H9 (cell line): ENCODE results near the gene MAP2. TPM values are rescaled to one million over a fixed set of nuclear protein-coding genes. Genes with fewer than 3 reads are reported as not detected.

ENCODE experiments used
- DNase-seq: peaks from one replicate; pipeline ENCODE4 v3.0.0-alpha.2; 2017
- H2AFZ ChIP-seq: one replicate; pipeline ENCODE4 v1.6.1; 2013; ENCODE audit warnings: mild to moderate bottlenecking, low read length, control low read depth, moderate library complexity
- H2AK5ac ChIP-seq: 2 replicates; pipeline ENCODE4 v1.6.1; 2013; ENCODE audit warnings: low read length, control low read depth, mixed read lengths; ENCODE audit not compliant: insufficient read length
- H2BK120ac ChIP-seq: one replicate; pipeline ENCODE4 v1.6.1; 2013; ENCODE audit warnings: low read depth, mild to moderate bottlenecking, low read length, control low read depth, inconsistent platforms; ENCODE audit not compliant: poor library complexity, severe bottlenecking
- H2BK12ac ChIP-seq: 2 replicates; pipeline ENCODE4 v1.6.1; 2013; ENCODE audit warnings: low read length, control low read depth, mixed read lengths, low read depth; ENCODE audit not compliant: insufficient read length
- H2BK15ac ChIP-seq: 2 replicates; pipeline ENCODE4 v1.6.1; 2013; ENCODE audit warnings: low read depth, low read length, control low read depth
- H2BK20ac ChIP-seq: one replicate; pipeline ENCODE4 v1.6.1; 2013; ENCODE audit warnings: low read depth, mild to moderate bottlenecking, low read length, control low read depth, inconsistent platforms; ENCODE audit not compliant: poor library complexity, severe bottlenecking
- H2BK5ac ChIP-seq: 2 replicates; pipeline ENCODE4 v1.6.1; 2013; ENCODE audit warnings: low read length, control low read depth, mixed read lengths; ENCODE audit not compliant: insufficient read length
- H3K14ac ChIP-seq: 2 replicates; pipeline ENCODE4 v1.6.1; 2013; ENCODE audit warnings: low read length, control low read depth; ENCODE audit not compliant: insufficient read depth
- H3K18ac ChIP-seq: 2 replicates; pipeline ENCODE4 v1.6.1; 2013; ENCODE audit warnings: low read depth, mild to moderate bottlenecking, mixed read lengths, low read length, control low read depth; ENCODE audit not compliant: insufficient read length
- H3K23ac ChIP-seq: 2 replicates; pipeline ENCODE4 v1.6.1; 2013; ENCODE audit warnings: low read length, control low read depth, mixed read lengths, low read depth; ENCODE audit not compliant: insufficient read length
- H3K23me2 ChIP-seq: 2 replicates; pipeline ENCODE4 v1.6.1; 2013; ENCODE audit warnings: low read depth, mild to moderate bottlenecking, mixed read lengths, low read length, control low read depth; ENCODE audit not compliant: insufficient read length, poor library complexity, severe bottlenecking
- H3K27ac ChIP-seq: 2 replicates; pipeline ENCODE4 v1.5.1; 2013; ENCODE audit warnings: low read length, control low read depth, mixed read lengths, low read depth; ENCODE audit not compliant: insufficient read length
- H3K27me3 ChIP-seq: 2 replicates; pipeline ENCODE4 v1.6.1; 2013; ENCODE audit warnings: low read length, control low read depth, inconsistent platforms; ENCODE audit not compliant: insufficient read depth
- H3K4ac ChIP-seq: 2 replicates; pipeline ENCODE4 v1.6.1; 2013; ENCODE audit warnings: low read depth, mild to moderate bottlenecking, control low read depth, inconsistent platforms, low read length, moderate library complexity
- H3K4me1 ChIP-seq: 2 replicates; pipeline ENCODE4 v1.6.1; 2013; ENCODE audit warnings: low read length, control low read depth, inconsistent platforms; ENCODE audit not compliant: insufficient read depth
- H3K4me2 ChIP-seq: 2 replicates; pipeline ENCODE4 v1.6.1; 2013; ENCODE audit warnings: low read length, control low read depth, mixed read lengths; ENCODE audit not compliant: insufficient read length, insufficient read depth
- H3K56ac ChIP-seq: 2 replicates; pipeline ENCODE4 v1.6.1; 2013; ENCODE audit warnings: low read depth, mild to moderate bottlenecking, mixed read lengths, low read length, control low read depth; ENCODE audit not compliant: insufficient read length
- H3K79me1 ChIP-seq: 2 replicates; pipeline ENCODE4 v1.6.1; 2013; ENCODE audit warnings: low read depth, mild to moderate bottlenecking, moderate library complexity, low read length, control low read depth, inconsistent platforms; ENCODE audit not compliant: insufficient read depth, poor library complexity, severe bottlenecking
- H3K79me2 ChIP-seq: 2 replicates; pipeline ENCODE4 v1.6.1; 2013; ENCODE audit warnings: low read length, control low read depth, inconsistent platforms; ENCODE audit not compliant: insufficient read depth
- H3K9ac ChIP-seq: 2 replicates; pipeline ENCODE4 v1.6.1; 2013; ENCODE audit warnings: low read length, control low read depth, mixed read lengths; ENCODE audit not compliant: insufficient read length; ENCODE audit errors: extremely low read depth
- H3K9me3 ChIP-seq: one replicate; pipeline ENCODE4 v1.6.1; 2013; ENCODE audit warnings: low read depth, low read length, inconsistent platforms; ENCODE audit not compliant: control insufficient read depth
- H3T11ph ChIP-seq: one replicate; pipeline ENCODE4 v1.6.1; 2013; ENCODE audit warnings: mild to moderate bottlenecking, low read length, control low read depth, inconsistent platforms
- H4K20me1 ChIP-seq: one replicate; pipeline ENCODE4 v1.6.1; 2013; ENCODE audit not compliant: control insufficient read depth, insufficient read length, insufficient read depth
- H4K5ac ChIP-seq: 2 replicates; pipeline ENCODE4 v1.6.1; 2013; ENCODE audit warnings: low read depth, mild to moderate bottlenecking, mixed read lengths, low read length, control low read depth; ENCODE audit not compliant: insufficient read length
- H4K8ac ChIP-seq: replicated peaks from 2 replicates; pipeline ENCODE4 v1.6.1; 2013; ENCODE audit warnings: low read length, control low read depth, mixed read lengths, low read depth; ENCODE audit not compliant: insufficient read length
- H4K91ac ChIP-seq: 2 replicates; pipeline ENCODE4 v1.6.1; 2013; ENCODE audit warnings: low read depth, mild to moderate bottlenecking, moderate library complexity, mixed read lengths, low read length, control low read depth; ENCODE audit not compliant: insufficient read length
- H3K27ac Mint-ChIP-seq, 3 experiments: 2 replicates in 2 of 3; 3 replicates in 1 of 3; pipeline ENCODE4 v1.8.0; 2020 to 2021; ENCODE audit warnings: mixed read lengths in 3 of 3, mild to moderate bottlenecking in 1 of 3, moderate library complexity in 1 of 3
- H3K27me3 Mint-ChIP-seq: 2 replicates; pipeline ENCODE4 v1.8.0; 2021; ENCODE audit warnings: low read depth, mild to moderate bottlenecking, moderate library complexity, mixed read lengths
- H3K36me3 Mint-ChIP-seq, 3 experiments: 2 replicates in 2 of 3; 3 replicates in 1 of 3; pipeline ENCODE4 v1.8.0; 2020 to 2021; ENCODE audit warnings: low read depth in 3 of 3, mixed read lengths in 3 of 3; ENCODE audit not compliant: insufficient read depth in 1 of 3
- H3K4me1 Mint-ChIP-seq, 2 experiments: 2 replicates each; pipeline ENCODE4 v1.8.0; 2020; ENCODE audit warnings: mixed read lengths in 2 of 2
- H3K4me3 Mint-ChIP-seq, 2 experiments: 2 replicates in 1 of 2; 3 replicates in 1 of 2; pipeline ENCODE4 v1.8.0; 2020 to 2021; ENCODE audit warnings: mild to moderate bottlenecking in 2 of 2, mixed read lengths in 2 of 2, moderate library complexity in 1 of 2
- H3K9me3 Mint-ChIP-seq, 2 experiments: 2 replicates in 1 of 2; 3 replicates in 1 of 2; pipeline ENCODE4 v1.8.0; 2020; ENCODE audit warnings: mild to moderate bottlenecking in 2 of 2, mixed read lengths in 2 of 2, moderate library complexity in 1 of 2
- WGBS: extraction: QIAGEN DNeasy Blood & Tissue Kit; methylation state at CpG from one replicate; pipeline ENCODE4 v1.1.7; 2013; ENCODE audit warnings: missing lambda C conversion rate, low lambda C conversion rate, mixed read lengths; ENCODE audit not compliant: insufficient read length; ENCODE audit errors: extremely low coverage; 5-methylcytosine and 5-hydroxymethylcytosine counted together
- total RNA-seq: library from RNA; stranded (reverse); gene quantifications from 2 replicates; pipeline ENCODE4 v1.2.1, GENCODE V29; 2021
- TF ChIP-seq, protein P1 (sequence below): fragments of 200-600 bp; sonication (generic); conservative IDR thresholded peaks from 3 replicates; pipeline ENCODE4 v1.8.0; 2021; ENCODE audit warnings: antibody characterized with exemption, mild to moderate bottlenecking

The MAP2 gene
- total RNA-seq, 1 experiment from 2014 or later, result 0.87 TPM

DNA sequence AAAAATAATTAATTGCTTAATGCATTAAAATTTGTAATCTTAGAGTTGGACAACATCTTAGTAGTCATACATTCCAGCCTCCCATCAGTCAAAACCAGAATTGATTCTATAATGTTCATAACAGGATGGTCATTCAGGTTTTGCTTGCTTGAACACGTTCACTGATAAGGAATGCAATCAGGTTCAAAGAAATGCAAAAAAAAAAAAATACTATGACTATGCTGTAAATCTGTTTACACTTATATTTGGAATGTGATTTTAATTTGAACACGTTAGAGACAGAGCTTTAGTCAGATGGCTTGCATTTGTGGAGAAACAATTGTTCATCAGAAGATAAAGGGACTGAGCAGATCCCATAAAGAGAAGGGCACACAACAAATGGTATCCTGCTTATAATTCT, 216.5 kb downstream of the MAP2 start:
- no peak overlapping the region for H3K27ac Mint-ChIP-seq

More for the DNA sequence above, 216.5 kb downstream of the MAP2 start:
- no peak for DNase-seq
- Histone ChIP-seq H3K79me2 (no peaks in the 10 kb centered on the region), H3K79me1 (no peaks in the 10 kb centered on the region), H4K5ac (no peak overlapping the region), H3K9ac (no peak overlapping the region), H3K56ac (no peak overlapping the region), H3T11ph (no peak overlapping the region), H2BK5ac (no peak overlapping the region), H2BK120ac (no peak overlapping the region), H4K8ac (no peak overlapping the region), H4K91ac (no peak overlapping the region), H3K27ac (no peak overlapping the region), H2BK20ac (no peak overlapping the region), H4K20me1 (no peaks in the 10 kb centered on the region), H3K27me3 (no peaks in the 10 kb centered on the region), H2AK5ac (no peak overlapping the region), H3K23ac (no peak overlapping the region), H3K4me2 (no peak overlapping the region), H3K4me1 (no peaks in the 10 kb centered on the region), H2BK15ac (no peak overlapping the region), H3K23me2 (no peaks in the 10 kb centered on the region), H2BK12ac (no peak overlapping the region), H3K4ac (no peak overlapping the region), H2AFZ (no peak overlapping the region), H3K14ac (no peak overlapping the region), H3K18ac (no peak overlapping the region), H3K9me3 (no peaks in the 10 kb centered on the region)
- Mint-ChIP-seq H3K9me3 (no peaks in the 10 kb centered on the region), H3K36me3 (no peaks in the 10 kb centered on the region), H3K4me3 (no peak overlapping the region), H3K27me3 (no peaks in the 10 kb centered on the region), H3K4me1 (peaks cover 0 to 8% of the 10 kb centered on the region in 2 experiments; a peak in 2 of 4 replicates)
- TF ChIP-seq, protein P1, sequence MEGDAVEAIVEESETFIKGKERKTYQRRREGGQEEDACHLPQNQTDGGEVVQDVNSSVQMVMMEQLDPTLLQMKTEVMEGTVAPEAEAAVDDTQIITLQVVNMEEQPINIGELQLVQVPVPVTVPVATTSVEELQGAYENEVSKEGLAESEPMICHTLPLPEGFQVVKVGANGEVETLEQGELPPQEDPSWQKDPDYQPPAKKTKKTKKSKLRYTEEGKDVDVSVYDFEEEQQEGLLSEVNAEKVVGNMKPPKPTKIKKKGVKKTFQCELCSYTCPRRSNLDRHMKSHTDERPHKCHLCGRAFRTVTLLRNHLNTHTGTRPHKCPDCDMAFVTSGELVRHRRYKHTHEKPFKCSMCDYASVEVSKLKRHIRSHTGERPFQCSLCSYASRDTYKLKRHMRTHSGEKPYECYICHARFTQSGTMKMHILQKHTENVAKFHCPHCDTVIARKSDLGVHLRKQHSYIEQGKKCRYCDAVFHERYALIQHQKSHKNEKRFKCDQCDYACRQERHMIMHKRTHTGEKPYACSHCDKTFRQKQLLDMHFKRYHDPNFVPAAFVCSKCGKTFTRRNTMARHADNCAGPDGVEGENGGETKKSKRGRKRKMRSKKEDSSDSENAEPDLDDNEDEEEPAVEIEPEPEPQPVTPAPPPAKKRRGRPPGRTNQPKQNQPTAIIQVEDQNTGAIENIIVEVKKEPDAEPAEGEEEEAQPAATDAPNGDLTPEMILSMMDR, result no peak
- no CpG with 5 or more reads among the region's 2 CpGs for WGBS
